Brain microvascular endothelial cell (primary cell): ENCODE data around the gene IGSF9.

Experiments used
- DNase-seq: peaks from one replicate; pipeline ENCODE4 v3.0.0-alpha.2; 2020
- H3K27ac ChIP-seq: fragments of 250-450 bp; sonication (Bioruptor Pico); 2 replicates; pipeline ENCODE4 v1.5.1; 2020; ENCODE audit warnings: mild to moderate bottlenecking, moderate library complexity
- H3K27me3 ChIP-seq: fragments of 250-450 bp; sonication (Bioruptor Pico); replicated peaks from 2 replicates; pipeline ENCODE4 v1.5.1; 2020; ENCODE audit warnings: mild to moderate bottlenecking
- H3K36me3 ChIP-seq: fragments of 250-450 bp; sonication (Bioruptor Pico); replicated peaks from 2 replicates; pipeline ENCODE4 v1.5.1; 2020; ENCODE audit warnings: mild to moderate bottlenecking
- H3K4me3 ChIP-seq: 2 replicates; pipeline ENCODE4 v1.5.1; 2011; ENCODE audit warnings: low read depth, mild to moderate bottlenecking, control low read depth, low read length, moderate library complexity
- CTCF ChIP-seq: IDR thresholded peaks from 2 replicates; pipeline ENCODE4 v1.5.1; 2011; ENCODE audit warnings: low read depth, mild to moderate bottlenecking, moderate library complexity, low read length, control low read depth, inconsistent platforms; ENCODE audit errors: missing control alignments
- in situ Hi-C: cut with HindIII; loops from 2 replicates; pipeline ENCODE4 v1.10.0; 2017; ENCODE audit warnings: low sequenced_read_pairs, low pct_ligation_motif_present

IGSF9 gene

DNA sequence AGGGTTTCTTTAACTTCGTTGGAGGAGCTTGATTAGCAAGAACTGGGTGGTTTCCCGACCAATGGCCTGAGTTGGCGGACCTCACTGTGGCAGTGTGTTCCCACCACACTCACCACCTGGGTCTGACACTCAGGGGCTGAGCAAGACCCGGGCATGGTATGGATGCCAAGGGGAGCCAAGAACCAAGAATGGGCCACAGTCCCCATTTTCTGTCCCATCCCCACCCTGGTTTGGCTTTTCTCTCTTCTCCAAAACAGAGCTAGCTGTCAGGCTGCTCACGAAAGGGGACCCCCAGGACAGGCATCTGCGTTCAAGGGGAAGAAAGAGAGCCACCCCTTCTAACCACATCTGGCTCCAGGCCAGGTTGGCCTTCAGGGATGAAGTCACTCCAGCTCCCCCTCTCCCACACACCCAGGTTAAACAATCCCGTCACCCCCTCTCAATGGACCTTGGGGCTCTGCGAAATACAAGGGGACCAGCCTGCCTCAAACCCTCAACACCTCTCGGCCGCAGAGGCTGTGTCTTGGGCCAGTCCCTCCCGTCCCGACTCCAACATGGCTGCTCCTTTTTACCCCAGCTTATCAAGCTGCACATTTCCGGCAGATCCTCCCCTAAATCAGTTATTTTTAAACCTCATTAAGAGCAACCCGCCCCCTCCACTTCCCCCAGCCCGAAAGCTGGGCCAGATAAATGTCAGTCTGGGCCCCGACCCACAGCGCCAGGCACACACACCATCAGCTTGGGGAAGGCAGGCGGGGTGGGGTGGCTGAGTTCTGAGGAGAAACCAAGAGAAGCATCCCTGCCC lies 23.5 kb downstream of the IGSF9 start:
- no peak for DNase-seq
- Histone ChIP-seq H3K36me3 (peaks cover 31% of the 10 kb centered on the region), H3K4me3 (peak overlapping the region; percentile 100), H3K27me3 (no peaks in the 10 kb centered on the region), H3K27ac (peak overlapping the region; percentile 97)
- in situ Hi-C loops = no loop called here
- no peak for TF ChIP-seq CTCF

GRCh38 chr1:159921251-159921650 lies 24.2 kb downstream of the IGSF9 start:
- DNase-seq = no peak
- Histone ChIP-seq H3K27me3 (no peaks in the 10 kb centered on the region), H3K27ac (peak overlapping the region; percentile 97), H3K36me3 (peaks cover 34% of the 10 kb centered on the region), H3K4me3 (no peak overlapping the region)
- no peak for TF ChIP-seq CTCF
- in situ Hi-C loops = no loop called here

DNA sequence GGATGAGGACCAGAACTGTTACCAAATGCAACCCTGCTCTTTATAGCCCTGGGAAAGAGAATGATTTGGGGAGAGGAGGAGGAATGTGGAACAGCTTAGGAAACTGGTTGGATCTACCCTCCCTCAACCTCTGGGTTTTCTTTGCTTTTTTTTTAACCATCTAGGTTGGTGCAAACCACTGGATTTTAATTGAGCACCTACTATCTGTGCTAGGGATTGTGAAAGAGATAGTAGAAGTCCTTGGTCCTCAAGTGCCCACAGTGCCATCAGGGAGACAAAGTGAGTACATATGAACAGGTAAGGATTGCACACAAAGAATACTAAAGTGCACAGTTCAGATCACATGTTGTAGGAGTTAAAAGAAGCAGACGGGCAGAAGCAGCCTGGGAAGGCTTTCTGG lies 24.8 kb downstream of the IGSF9 start:
- Histone ChIP-seq H3K27ac (no peak overlapping the region), H3K4me3 (no peak overlapping the region), H3K36me3 (peaks cover 34% of the 10 kb centered on the region), H3K27me3 (no peaks in the 10 kb centered on the region)
- no peak for TF ChIP-seq CTCF
- DNase-seq = no peak
- in situ Hi-C loops = no loop called here

- Histone ChIP-seq H3K27me3 (no peaks in the 10 kb centered on the region), H3K36me3 (peaks cover 34% of the 10 kb centered on the region), H3K27ac (no peak overlapping the region), H3K4me3 (no peak overlapping the region)
- no peak for DNase-seq
- in situ Hi-C loops = no loop called here
- TF ChIP-seq CTCF = no peak
Observed at GRCh38 chr1:159920202-159920601, 25.2 kb downstream of the IGSF9 start.

GRCh38 chr1:159919236-159919865 lies 26.1 kb downstream of the IGSF9 start:
- H3K36me3 ChIP-seq = peaks cover 34% of the 10 kb centered on the region

More at GRCh38 chr1:159919236-159919865, 26.1 kb downstream of the IGSF9 start:
- no peak for DNase-seq
- in situ Hi-C loops = no loop called here
- H3K27ac ChIP-seq = no peak overlapping the region
- TF ChIP-seq CTCF = no peak
- no peak overlapping the region for H3K4me3 ChIP-seq
- H3K27me3 ChIP-seq = no peaks in the 10 kb centered on the region
